HL-60 (cell line): ENCODE results near the gene ANO6.

Experiments
- CTCF ChIP-seq: IDR thresholded peaks from one replicate; pipeline ENCODE4 v1.5.1; 2011; ENCODE audit warnings: low read length, control low read depth, inconsistent platforms; ENCODE audit not compliant: insufficient read depth
- GABPA ChIP-seq: IDR thresholded peaks from 2 replicates; pipeline ENCODE4 v1.6.1; 2012; ENCODE audit warnings: low read depth
- POLR2AphosphoS5 ChIP-seq: IDR thresholded peaks from 2 replicates; pipeline ENCODE4 v1.6.1; 2012; ENCODE audit warnings: low read depth
- REST ChIP-seq: IDR thresholded peaks from 2 replicates; pipeline ENCODE4 v1.6.1; 2012; ENCODE audit warnings: low read depth; ENCODE audit not compliant: insufficient replicate concordance

GRCh38 chr12:45224311-45224710 is 8.4 kb downstream of the ANO6 start:
- TF ChIP-seq CTCF (no peak), GABPA (no peak), REST (no peak), POLR2AphosphoS5 (no peak)
